Measurements from ENCODE around the gene TREH.

Gene TREH

GRCh38 chr11:118609380-118610224 lies 69.8 kb downstream of the TREH start:
- peak; percentile 75 to 77 for DNase-seq

GRCh38 chr11:118608360-118609227 lies 70.9 kb downstream of the TREH start:
- peak in 1 of 2 donors; percentile 55 for DNase-seq

DNA sequence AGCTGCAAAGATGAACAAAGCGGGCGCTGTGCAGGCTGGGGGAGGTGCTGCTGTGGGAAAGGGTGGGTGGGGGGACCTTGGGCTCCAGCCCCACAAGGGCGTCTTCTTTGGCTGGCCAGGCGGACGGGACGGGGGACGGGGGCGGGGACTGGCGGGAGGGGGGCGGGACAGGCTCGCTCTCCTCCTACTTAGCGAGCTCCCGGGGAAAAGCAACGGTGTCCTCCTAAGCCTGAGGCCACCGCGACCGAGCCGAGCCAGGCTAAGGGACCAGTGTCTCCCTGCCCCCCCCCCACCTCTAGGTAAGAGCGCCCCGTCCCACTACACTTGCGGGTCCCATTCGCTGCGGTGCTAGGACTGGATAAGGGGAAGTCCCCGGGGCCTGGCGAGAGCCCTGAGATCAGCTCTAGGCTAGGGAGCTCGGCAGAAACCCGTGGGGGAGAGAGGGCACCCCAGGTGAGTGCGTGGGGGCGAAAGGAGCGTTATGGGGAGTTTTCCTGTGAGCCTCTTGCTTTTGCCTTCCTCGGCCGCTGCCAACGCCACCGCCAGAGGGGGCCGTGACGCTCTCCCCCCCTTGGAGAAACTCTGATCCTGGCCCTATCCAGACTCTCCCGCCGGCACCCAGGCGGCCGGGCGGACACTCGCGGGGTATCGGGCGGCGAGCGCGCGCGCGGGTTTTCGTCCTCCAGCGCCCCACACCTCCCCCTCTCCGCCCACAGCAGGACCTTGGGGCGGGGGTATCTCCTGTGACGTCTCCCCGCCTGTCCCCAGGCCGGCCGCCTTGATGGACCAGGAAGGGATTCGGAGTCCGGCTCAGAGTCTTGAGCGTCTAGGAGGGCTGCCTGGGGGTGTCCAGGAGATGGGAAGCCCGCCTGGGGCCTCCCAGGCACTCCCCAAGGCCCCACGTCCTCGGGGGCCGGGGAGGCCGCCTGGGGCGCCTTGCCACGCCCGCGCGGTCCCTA lies 71.8 kb downstream of the TREH start, which contains the start of gene PHLDB1:
TSS of gene PHLDB1 (plus strand) at position 215 of the 959 bp plus-strand sequence. CDS start 6,222 bp downstream, outside the sequence.
- DNase-seq: peak; percentile 82 to 85
